Measurements from ENCODE around the gene GRK5. TPM values are rescaled to one million over a fixed set of nuclear protein-coding genes. Genes with fewer than 3 reads are reported as not detected.
A peak's percentile ranks its signal among the peaks of the same experiment; 100 is the strongest.

The GRK5 gene
- total RNA-seq, 1 experiment from 2014 or later = 2.9 TPM

- no peak for DNase-seq (ENCODE audit: low read depth)
These were observed 197.5 kb downstream of the GRK5 start for GRCh38 chr10:119404719-119405519.

GRCh38 chr10:119405520-119405807, 198.1 kb downstream of the GRK5 start:
- no peak for DNase-seq (ENCODE audit: low read depth)

GRCh38 chr10:119406137-119406536, 198.8 kb downstream of the GRK5 start:
- DNase-seq (ENCODE audit: low read depth) = no peak

- no peak for DNase-seq (ENCODE audit: low read depth)
These were observed 199.4 kb downstream of the GRK5 start for GRCh38 chr10:119406601-119407253.

- DNase-seq (ENCODE audit: low read depth) = no peak
These were observed 199.9 kb downstream of the GRK5 start for GRCh38 chr10:119407254-119407777.

- no peak for DNase-seq (ENCODE audit: low read depth)
These were observed 200.7 kb downstream of the GRK5 start for GRCh38 chr10:119408072-119408471.

- DNase-seq (ENCODE audit: low read depth) = no peak
These were observed 201.6 kb downstream of the GRK5 start for GRCh38 chr10:119408969-119409371.

- no peak for DNase-seq (ENCODE audit: low read depth)
These were observed 202.0 kb downstream of the GRK5 start for GRCh38 chr10:119409385-119409784.

GRCh38 chr10:119409906-119410305, 202.5 kb downstream of the GRK5 start:
- no peak for DNase-seq (ENCODE audit: low read depth)

GRCh38 chr10:119410361-119411116, 203.2 kb downstream of the GRK5 start:
- no peak for DNase-seq (ENCODE audit: low read depth)

GRCh38 chr10:119412244-119413092, 205.1 kb downstream of the GRK5 start:
- DNase-seq (ENCODE audit: low read depth) = peak; percentile 78

GRCh38 chr10:119413093-119413453, 205.7 kb downstream of the GRK5 start:
- DNase-seq (ENCODE audit: low read depth) = peak; percentile 49

GRCh38 chr10:119413471-119414080, 206.2 kb downstream of the GRK5 start:
- no peak for DNase-seq (ENCODE audit: low read depth)

- no peak for DNase-seq (ENCODE audit: low read depth)
These were observed 206.8 kb downstream of the GRK5 start for GRCh38 chr10:119414081-119414611.

GRCh38 chr10:119415121-119415520, 207.8 kb downstream of the GRK5 start:
- no peak for DNase-seq (ENCODE audit: low read depth)

- DNase-seq (ENCODE audit: low read depth) = no peak
These were observed 208.4 kb downstream of the GRK5 start for GRCh38 chr10:119415536-119416503.

GRCh38 chr10:119416855-119417254, 209.5 kb downstream of the GRK5 start:
- peak; percentile 43 for DNase-seq (ENCODE audit: low read depth)

- no peak for DNase-seq (ENCODE audit: low read depth)
These were observed 210.5 kb downstream of the GRK5 start for GRCh38 chr10:119417852-119418251.

- DNase-seq (ENCODE audit: low read depth) = no peak
These were observed 211.0 kb downstream of the GRK5 start for GRCh38 chr10:119418362-119418761.

- DNase-seq (ENCODE audit: low read depth) = no peak
These were observed 212.6 kb downstream of the GRK5 start for GRCh38 chr10:119419931-119420330.

Data from RPMI7951 (cell line).